Gastroesophageal sphincter (tissue), 3 donors: ENCODE data around the gene MIER2.

Source experiments
- CTCF ChIP-seq, 4 experiments: fragments of 200-600 bp in 2 of 4; fragments of 450-650 bp in 2 of 4; sonication (generic) in 1 of 4; IDR thresholded peaks; one replicate each; pipeline ENCODE4 v1.5.1; 2017 to 2019; ENCODE audit warnings: antibody characterized with exemption in 4 of 4, mild to moderate bottlenecking in 2 of 4, moderate library complexity in 2 of 4
- POLR2A ChIP-seq, 2 donors: fragments of 450-650 bp; IDR thresholded peaks; one replicate each; pipeline ENCODE4 v1.6.1; 2017; ENCODE audit warnings: antibody characterized with exemption in 2 of 2, mild to moderate bottlenecking in 2 of 2, moderate library complexity in 1 of 2

GRCh38 chr19:325937-326565 lies 18.5 kb downstream of the MIER2 start:
- TF ChIP-seq POLR2A (IDR thresholded peaks at IDR 0.05) = no peak
- no peak for TF ChIP-seq CTCF (IDR thresholded peaks at IDR 0.05)
